HG03520 (cell line): ENCODE measurements around the gene HTR5A.
"Not testable (repeated sequence)": the region's sequence is repeated elsewhere in the genome, so short reads cannot be mapped to it uniquely, and the experiment has no call there.

Source experiments
- ATAC-seq: cut with Tn5 transposase; IDR thresholded peaks from one replicate; pipeline ENCODE4 v1.9.1; 2021; ENCODE audit warnings: mild to moderate bottlenecking, moderate library complexity; ENCODE audit not compliant: unreplicated experiment

HTR5A gene

DNA sequence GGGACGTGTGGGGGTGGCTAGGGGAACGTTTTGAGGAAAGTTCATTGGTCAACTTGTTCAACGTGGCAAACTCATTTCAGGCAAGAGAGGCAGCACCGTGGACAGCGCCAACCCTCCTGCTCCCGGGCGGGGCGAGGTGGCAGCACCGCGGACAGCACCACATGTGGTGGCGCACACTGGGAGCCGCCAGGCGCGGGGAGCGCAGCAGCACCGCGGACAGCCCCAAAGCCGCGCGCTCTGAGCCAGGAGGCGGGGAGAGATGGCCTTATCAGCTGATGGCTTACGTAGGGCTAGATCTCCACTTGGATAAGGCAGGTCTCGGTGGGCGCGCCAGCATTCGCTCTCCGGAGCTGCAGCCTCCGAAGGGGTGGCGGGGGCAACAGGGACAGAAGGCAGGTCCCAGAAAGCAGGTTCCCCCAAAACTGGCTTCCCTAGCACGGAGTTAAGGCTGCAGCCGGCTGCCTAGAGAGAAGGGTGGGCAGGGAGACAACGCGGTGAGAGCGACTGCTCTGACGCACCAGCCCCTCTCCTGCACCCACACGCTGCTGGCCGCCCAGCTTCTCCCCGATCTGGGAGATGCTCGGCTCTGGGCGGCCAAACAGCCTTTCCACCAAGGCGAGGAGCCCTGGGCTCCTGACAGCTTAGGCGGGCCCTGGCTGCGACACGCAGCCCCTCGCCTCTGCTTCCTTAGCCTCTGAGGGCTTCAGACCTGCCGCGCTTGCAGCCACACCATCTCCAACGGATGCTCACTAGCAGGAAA, at the start of gene HTR5A:
Gene HTR5A, plus strand, starts transcription at position 333 of the 760 bp plus-strand sequence. CDS start 576 bp downstream, outside the sequence.
- ATAC-seq: peak; percentile 96

- ATAC-seq: no peak
These were observed 49.1 kb upstream of the HTR5A start for GRCh38 chr7:155020996-155021395.

- no peak for ATAC-seq
These were observed 48.4 kb upstream of the HTR5A start for GRCh38 chr7:155021699-155022145.

GRCh38 chr7:155027879-155028278, 42.2 kb upstream of the HTR5A start:
- ATAC-seq: no peak

GRCh38 chr7:155032978-155033377, 37.1 kb upstream of the HTR5A start:
- ATAC-seq: no peak

GRCh38 chr7:155034495-155034894, 35.6 kb upstream of the HTR5A start:
- ATAC-seq: not testable (repeated sequence)

DNA sequence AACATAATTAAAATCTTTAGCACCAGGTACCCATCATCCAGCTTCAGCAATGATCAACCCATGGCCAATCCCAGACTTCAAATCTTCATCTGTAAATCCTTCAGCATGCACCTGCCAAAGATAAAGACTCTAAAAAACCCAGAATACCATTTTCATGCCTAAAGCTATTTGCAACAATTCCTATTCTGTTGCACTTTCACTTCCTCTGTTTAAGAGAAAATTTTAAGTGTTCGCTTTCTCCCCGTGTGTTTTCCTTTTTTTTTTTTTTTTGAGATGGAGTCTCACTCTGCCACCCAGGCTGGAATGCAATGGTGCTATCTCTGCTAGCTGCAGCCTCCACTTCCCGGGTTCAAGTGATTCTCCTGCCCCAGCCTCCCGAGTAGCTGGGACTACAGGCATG, 31.8 kb upstream of the HTR5A start:
- no peak for ATAC-seq

- no peak for ATAC-seq
These were observed 26.4 kb upstream of the HTR5A start for GRCh38 chr7:155043756-155044155.

DNA sequence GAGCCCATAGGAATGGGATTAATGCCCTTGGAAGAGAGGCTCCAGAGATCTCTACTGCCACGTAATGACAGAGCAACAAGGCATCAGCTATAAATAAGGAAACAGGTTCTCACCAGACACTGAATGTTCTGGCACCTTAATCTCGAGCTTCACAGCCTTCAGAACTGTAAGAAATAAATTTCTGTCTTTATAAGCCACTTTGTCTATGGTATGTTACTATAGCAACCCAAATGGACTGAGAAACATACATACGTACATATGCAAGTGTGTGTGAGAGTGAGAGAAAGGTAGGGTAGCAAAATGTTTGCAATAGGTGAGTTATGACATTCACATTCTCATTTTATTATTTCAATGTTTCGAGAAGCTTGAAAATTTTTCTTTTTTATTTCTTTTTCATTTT, 22.1 kb upstream of the HTR5A start:
- ATAC-seq: no peak

DNA sequence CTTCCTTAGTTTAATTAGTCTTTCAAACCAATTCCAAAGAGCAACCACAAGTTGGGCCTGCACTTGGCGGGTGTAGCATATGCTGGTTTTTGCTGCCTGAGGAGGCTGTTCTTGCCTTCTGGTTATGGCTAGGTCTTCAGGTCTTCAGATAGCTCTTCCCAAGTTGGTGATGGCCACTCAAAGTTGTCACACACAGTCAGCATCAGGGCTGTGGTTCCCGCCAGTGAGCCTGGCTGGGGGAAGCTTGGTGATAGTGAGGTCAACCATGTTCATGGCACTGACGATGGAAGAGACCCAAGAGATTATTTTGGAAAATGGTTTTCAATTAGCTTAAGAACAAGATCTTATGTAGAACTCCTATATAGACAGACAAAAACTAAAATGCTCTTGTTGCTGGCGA, 18.8 kb upstream of the HTR5A start:
- ATAC-seq: no peak

GRCh38 chr7:155053002-155053401, 17.1 kb upstream of the HTR5A start:
- no peak for ATAC-seq

DNA sequence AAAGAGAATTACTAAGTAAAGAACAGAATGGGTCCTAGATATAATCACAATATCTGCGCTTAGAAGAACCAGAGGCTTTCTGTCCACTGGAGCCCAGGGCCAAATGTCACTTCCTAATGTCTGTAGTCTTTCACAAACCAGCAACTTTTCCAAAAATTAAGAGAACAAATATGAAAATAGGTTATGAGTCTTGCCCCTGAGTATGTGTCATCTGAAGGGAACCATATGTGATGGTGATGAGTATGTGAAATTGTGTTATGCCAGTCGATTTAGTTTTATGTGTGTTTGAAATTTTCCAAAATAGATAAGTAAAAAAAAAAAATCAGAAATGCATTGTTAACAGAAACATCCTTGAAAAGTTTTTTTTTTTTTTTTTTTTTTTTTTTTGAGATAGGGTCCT, 15.4 kb upstream of the HTR5A start:
- ATAC-seq: no peak

GRCh38 chr7:155057076-155057475, 13.0 kb upstream of the HTR5A start:
- ATAC-seq: no peak

- ATAC-seq: no peak
These were observed 11.2 kb upstream of the HTR5A start for GRCh38 chr7:155058896-155059295.

- ATAC-seq: no peak
These were observed 10.4 kb upstream of the HTR5A start for GRCh38 chr7:155059703-155060102.

DNA sequence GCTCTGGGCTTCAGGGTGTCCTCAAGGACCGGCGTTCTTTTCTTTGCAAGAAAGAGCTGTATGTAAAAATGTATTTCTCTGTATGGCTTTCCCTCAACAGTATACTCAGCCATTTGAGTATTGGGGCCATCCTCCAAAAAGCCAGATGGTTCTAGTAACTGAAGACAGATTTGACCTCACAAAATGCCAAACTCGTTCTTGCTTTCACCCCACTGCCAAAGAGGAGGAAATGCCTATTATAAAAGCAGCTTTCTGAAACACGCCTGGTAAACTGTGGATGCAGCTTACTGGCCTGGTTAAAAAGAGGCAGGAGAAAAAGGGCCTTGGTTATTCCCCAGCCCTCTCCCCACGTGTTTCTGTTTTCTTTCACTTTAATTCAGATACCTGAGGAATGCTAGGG, 7.7 kb upstream of the HTR5A start:
- ATAC-seq: no peak

DNA sequence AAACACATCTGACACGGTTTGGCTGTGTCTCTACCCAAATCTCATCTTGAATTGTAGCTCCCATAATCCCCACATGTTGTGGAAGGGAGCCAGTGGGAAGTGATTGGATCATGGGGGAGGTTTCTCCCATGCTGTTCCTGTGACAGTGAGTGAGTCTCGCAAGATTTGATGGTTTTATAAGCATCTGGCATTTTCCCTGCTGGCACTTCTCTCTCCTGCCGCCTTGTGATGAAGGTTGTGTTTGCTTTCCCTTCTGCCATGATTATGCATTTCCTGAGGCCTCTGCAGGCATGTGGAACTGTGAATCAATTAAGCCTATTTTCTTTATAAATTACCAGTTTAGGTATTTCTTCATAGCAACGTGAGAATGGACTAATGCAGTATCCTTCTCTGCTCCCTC, 5.9 kb upstream of the HTR5A start:
- no peak for ATAC-seq

GRCh38 chr7:155066417-155066950, 3.6 kb upstream of the HTR5A start:
- ATAC-seq: no peak

DNA sequence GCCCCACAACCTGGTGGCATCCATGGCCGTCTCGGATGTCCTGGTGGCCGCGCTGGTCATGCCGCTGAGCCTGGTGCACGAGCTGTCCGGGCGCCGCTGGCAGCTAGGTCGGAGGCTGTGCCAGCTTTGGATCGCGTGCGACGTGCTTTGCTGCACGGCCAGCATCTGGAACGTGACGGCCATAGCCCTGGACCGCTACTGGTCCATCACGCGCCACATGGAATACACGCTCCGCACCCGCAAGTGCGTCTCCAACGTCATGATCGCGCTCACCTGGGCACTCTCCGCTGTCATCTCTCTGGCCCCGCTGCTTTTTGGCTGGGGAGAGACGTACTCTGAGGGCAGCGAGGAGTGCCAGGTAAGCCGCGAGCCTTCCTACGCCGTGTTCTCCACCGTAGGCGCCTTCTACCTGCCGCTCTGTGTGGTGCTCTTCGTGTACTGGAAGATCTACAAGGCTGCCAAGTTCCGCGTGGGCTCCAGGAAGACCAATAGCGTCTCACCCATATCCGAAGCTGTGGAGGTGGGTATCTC, 1.1 kb downstream of the HTR5A start:
- ATAC-seq: no peak

- ATAC-seq: no peak
These were observed 1.9 kb downstream of the HTR5A start for GRCh38 chr7:155071916-155072571.

DNA sequence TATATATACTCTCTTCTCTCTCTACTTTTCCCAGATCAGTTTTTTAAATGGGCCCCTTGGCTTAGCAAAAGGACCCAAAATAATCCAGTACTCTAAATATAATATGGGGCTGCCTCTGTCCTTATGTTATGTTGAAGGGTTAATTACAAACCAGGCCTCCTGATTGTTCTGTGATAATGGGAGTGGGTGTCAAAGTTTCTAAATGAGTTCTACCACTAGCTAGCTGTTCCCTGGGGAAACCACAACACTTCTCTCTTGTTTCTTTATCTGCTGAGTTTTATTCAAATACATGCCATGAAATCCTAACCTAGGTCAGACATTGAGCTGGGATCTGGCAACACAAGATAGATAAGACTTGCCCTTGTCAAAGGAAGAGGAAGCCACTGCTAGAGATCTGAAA, 3.8 kb downstream of the HTR5A start:
- ATAC-seq: no peak

- ATAC-seq: no peak
These were observed 13.9 kb downstream of the HTR5A start for GRCh38 chr7:155084021-155084420.
